Measurements from ENCODE around the gene STK24.

STK24 gene

GRCh38 chr13:98494769-98495168 is 82.1 kb downstream of the STK24 start:
- peaks cover 34% of the 10 kb centered on the region for H4K20me1 ChIP-seq (ENCODE audit: low read depth, low read length)
- H3K27me3 ChIP-seq (ENCODE audit: low read length) = no peaks in the 10 kb centered on the region
- H3K4me2 ChIP-seq (ENCODE audit: low read depth, low read length, poor library complexity, severe bottlenecking) = no peak overlapping the region
- H3K4me3 ChIP-seq (ENCODE audit: insufficient read depth, low read length, poor library complexity, severe bottlenecking) = no peak overlapping the region
- no peak overlapping the region for H2AFZ ChIP-seq (ENCODE audit: low read depth, low read length, severe bottlenecking)
- H3K79me2 ChIP-seq (ENCODE audit: insufficient read depth, low read length) = no peaks in the 10 kb centered on the region
- no peaks in the 10 kb centered on the region for H3K36me3 ChIP-seq (ENCODE audit: low read length)
- no peaks in the 10 kb centered on the region for H3K9me2 ChIP-seq (replicated peaks; ENCODE audit: insufficient read depth, low read length)
- H3K9me3 ChIP-seq (ENCODE audit: insufficient read depth, low read length) = no peaks in the 10 kb centered on the region
- no peak overlapping the region for H3K9ac ChIP-seq (ENCODE audit: low read length)
- TF ChIP-seq CTCF (IDR thresholded peaks at IDR 0.05; ENCODE audit: insufficient read depth, low read length, poor library complexity, severe bottlenecking) (no peak), EZH2phosphoT487 (conservative IDR thresholded peaks at IDR 0.05; ENCODE audit: low read length) (no peak)
- no peaks in the 10 kb centered on the region for H3F3A ChIP-seq (ENCODE audit: insufficient read depth)
- no peak overlapping the region for H3K27ac ChIP-seq (ENCODE audit: low read depth, low read length)

GRCh38 chr13:98493042-98493712 is 83.7 kb downstream of the STK24 start:
- peaks cover 48% of the 10 kb centered on the region for H4K20me1 ChIP-seq (ENCODE audit: low read depth, low read length)
- no peaks in the 10 kb centered on the region for H3K9me3 ChIP-seq (ENCODE audit: insufficient read depth, low read length)
- no peak overlapping the region for H2AFZ ChIP-seq (ENCODE audit: low read depth, low read length, severe bottlenecking)
- no peak overlapping the region for H3K4me2 ChIP-seq (ENCODE audit: low read depth, low read length, poor library complexity, severe bottlenecking)
- no peak overlapping the region for H3K27ac ChIP-seq (ENCODE audit: low read depth, low read length)
- no peaks in the 10 kb centered on the region for H3K27me3 ChIP-seq (ENCODE audit: low read length)
- H3K79me2 ChIP-seq (ENCODE audit: insufficient read depth, low read length) = peaks cover 5% of the 10 kb centered on the region
- H3K9me2 ChIP-seq (replicated peaks; ENCODE audit: insufficient read depth, low read length) = no peaks in the 10 kb centered on the region
- H3K36me3 ChIP-seq (ENCODE audit: low read length) = no peaks in the 10 kb centered on the region
- no peak overlapping the region for H3K9ac ChIP-seq (ENCODE audit: low read length)
- no peak for TF ChIP-seq CTCF (IDR thresholded peaks at IDR 0.05; ENCODE audit: insufficient read depth, low read length, poor library complexity, severe bottlenecking)
- no peak for TF ChIP-seq EZH2phosphoT487 (conservative IDR thresholded peaks at IDR 0.05; ENCODE audit: low read length)
- 0 out of 2 replicates have a peak, but pooled peaks cover 4% of the 10 kb centered on the region for H3F3A ChIP-seq (ENCODE audit: insufficient read depth)
- H3K4me3 ChIP-seq (ENCODE audit: insufficient read depth, low read length, poor library complexity, severe bottlenecking) = no peak overlapping the region

- Histone ChIP-seq H3F3A (ENCODE audit: insufficient read depth) (0 out of 2 replicates have a peak, but pooled peaks cover 6% of the 10 kb centered on the region), H3K9me2 (replicated peaks; ENCODE audit: insufficient read depth, low read length) (no peaks in the 10 kb centered on the region), H2AFZ (ENCODE audit: low read depth, low read length, severe bottlenecking) (no peak overlapping the region), H3K9me3 (ENCODE audit: insufficient read depth, low read length) (no peaks in the 10 kb centered on the region), H3K4me3 (ENCODE audit: insufficient read depth, low read length, poor library complexity, severe bottlenecking) (no peak overlapping the region), H3K9ac (ENCODE audit: low read length) (no peak overlapping the region), H3K27me3 (ENCODE audit: low read length) (no peaks in the 10 kb centered on the region), H3K4me2 (ENCODE audit: low read depth, low read length, poor library complexity, severe bottlenecking) (no peak overlapping the region), H3K79me2 (ENCODE audit: insufficient read depth, low read length) (peaks cover 9% of the 10 kb centered on the region), H3K27ac (ENCODE audit: low read depth, low read length) (no peak overlapping the region), H3K36me3 (ENCODE audit: low read length) (no peaks in the 10 kb centered on the region), H4K20me1 (ENCODE audit: low read depth, low read length) (peaks cover 55% of the 10 kb centered on the region)
- TF ChIP-seq CTCF (IDR thresholded peaks at IDR 0.05; ENCODE audit: insufficient read depth, low read length, poor library complexity, severe bottlenecking) (no peak), EZH2phosphoT487 (conservative IDR thresholded peaks at IDR 0.05; ENCODE audit: low read length) (no peak)
Measured at GRCh38 chr13:98492335-98493041, 84.4 kb downstream of the STK24 start.

All from SU-DHL-6 (cell line).